Stromal cell of bone marrow (primary cell): Measurements from ENCODE around the gene MALRD1.
"Not testable (repeated sequence)": the region's sequence is repeated elsewhere in the genome, so short reads cannot be mapped to it uniquely, and the experiment has no call there.

Experiments used
- DNase-seq: peaks from one replicate; pipeline ENCODE4 v3.0.0-alpha.2; 2012; ENCODE audit warnings: low read depth

MALRD1 gene

GRCh38 chr10:19713800-19714525, 665.4 kb downstream of the MALRD1 start:
- no peak for DNase-seq

GRCh38 chr10:19719284-19719683, 670.7 kb downstream of the MALRD1 start:
- peak; percentile 98 for DNase-seq

- DNase-seq = no peak
Observed at GRCh38 chr10:19724287-19724686, 675.7 kb downstream of the MALRD1 start.

- no peak for DNase-seq
Observed at GRCh38 chr10:19728376-19728775, 679.8 kb downstream of the MALRD1 start.

- DNase-seq = no peak
Observed at GRCh38 chr10:19728964-19729363, 680.4 kb downstream of the MALRD1 start.

GRCh38 chr10:19730167-19730906, 681.7 kb downstream of the MALRD1 start:
- peak; percentile 75 for DNase-seq

- DNase-seq = peak; percentile 53
Observed at GRCh38 chr10:19730907-19731217, 682.3 kb downstream of the MALRD1 start.

- no peak for DNase-seq
Observed at GRCh38 chr10:19731560-19731959, 683.0 kb downstream of the MALRD1 start.

- DNase-seq = no peak
Observed at GRCh38 chr10:19738440-19738839, 689.8 kb downstream of the MALRD1 start.

GRCh38 chr10:19739232-19739631, 690.6 kb downstream of the MALRD1 start:
- not testable (repeated sequence) for DNase-seq

GRCh38 chr10:19742144-19742543, 693.5 kb downstream of the MALRD1 start:
- not testable (repeated sequence) for DNase-seq

- no peak for DNase-seq
Observed at GRCh38 chr10:19745672-19746071, 697.1 kb downstream of the MALRD1 start.

- DNase-seq = peak; percentile 53
Observed at GRCh38 chr10:19749185-19749729, 700.7 kb downstream of the MALRD1 start.

- DNase-seq = no peak
Observed at GRCh38 chr10:19750972-19751371, 702.4 kb downstream of the MALRD1 start.

GRCh38 chr10:19756919-19757318, 708.3 kb downstream of the MALRD1 start:
- DNase-seq = no peak

- no peak for DNase-seq
Observed at GRCh38 chr10:19762026-19762425, 713.4 kb downstream of the MALRD1 start.

- DNase-seq = no peak
Observed at GRCh38 chr10:19764111-19764510, 715.5 kb downstream of the MALRD1 start.

- DNase-seq = no peak
Observed at GRCh38 chr10:19767876-19768275, 719.3 kb downstream of the MALRD1 start.

GRCh38 chr10:19769826-19770225, 721.2 kb downstream of the MALRD1 start:
- DNase-seq = not testable (repeated sequence)

- no peak for DNase-seq
Observed at GRCh38 chr10:19772972-19773371, 724.4 kb downstream of the MALRD1 start.

GRCh38 chr10:19775296-19775695, 726.7 kb downstream of the MALRD1 start:
- DNase-seq = no peak

GRCh38 chr10:19777806-19778205, 729.2 kb downstream of the MALRD1 start:
- no peak for DNase-seq

GRCh38 chr10:19778996-19779395, 730.4 kb downstream of the MALRD1 start:
- no peak for DNase-seq
